GM12873 (cell line): ENCODE data around the gene F5.
A peak's percentile ranks its signal among the peaks of the same experiment; 100 is the strongest.

Experiments used
- CTCF ChIP-seq: IDR thresholded peaks from 2 replicates; pipeline ENCODE4 v1.5.1; 2012; ENCODE audit warnings: low read depth, mild to moderate bottlenecking, moderate library complexity, low read length, control low read depth; ENCODE audit not compliant: insufficient read depth; ENCODE audit errors: missing control alignments

F5 gene

GRCh38 chr1:169586395-169587255 lies at the start of gene F5:
Gene F5, minus strand, starts transcription at chr1:169586481. Its CDS starts 95 bp downstream, at chr1:169586386.
- peak; percentile 82 for TF ChIP-seq CTCF

GRCh38 chr1:169634877-169635276 lies 48.6 kb upstream of the F5 start:
- no peak for TF ChIP-seq CTCF

DNA sequence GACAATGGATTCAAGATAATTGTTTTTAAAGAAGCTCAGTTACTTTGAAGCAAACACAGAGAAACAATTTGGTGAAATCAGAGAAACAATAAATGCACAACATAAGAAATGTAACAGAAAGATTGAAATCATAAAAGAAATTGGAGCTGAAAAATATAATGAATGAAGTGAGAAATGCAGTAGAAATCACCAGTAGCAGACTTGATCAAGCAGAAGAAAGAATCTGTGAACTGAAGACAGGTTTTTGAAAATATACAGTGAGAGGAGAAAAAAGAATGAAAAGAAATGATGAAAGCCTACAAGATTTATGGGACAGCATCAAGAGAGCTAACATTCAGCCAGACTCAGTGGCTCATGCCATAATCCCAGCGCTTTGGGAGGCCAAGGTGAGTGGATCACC lies 47.9 kb upstream of the F5 start:
- TF ChIP-seq CTCF: no peak

GRCh38 chr1:169631249-169631648 lies 45.0 kb upstream of the F5 start:
- no peak for TF ChIP-seq CTCF

GRCh38 chr1:169630006-169630405 lies 43.7 kb upstream of the F5 start, which contains the start of gene SELP:
Gene SELP, minus strand, starts transcription at chr1:169630124. Its CDS starts 50 bp downstream, at chr1:169630074.
- no peak for TF ChIP-seq CTCF

DNA sequence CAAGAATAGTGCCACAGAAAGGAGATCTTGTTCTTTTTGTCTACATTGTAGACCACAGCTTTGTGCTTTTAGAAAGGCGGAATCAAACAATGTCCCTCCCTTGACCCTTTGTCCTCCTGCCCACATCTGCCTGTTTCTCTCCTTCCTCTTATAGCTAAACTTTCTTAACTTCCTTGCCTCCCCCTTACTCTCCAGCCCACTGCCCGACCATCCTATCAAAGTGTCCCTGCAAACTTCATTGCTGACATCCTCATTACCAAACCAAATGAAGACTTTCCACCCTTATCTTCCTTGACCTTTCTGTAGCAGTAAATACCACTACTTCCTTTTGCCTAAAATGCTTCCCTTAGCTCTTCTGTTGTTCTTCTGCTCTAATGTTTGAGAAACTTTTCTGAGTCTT lies 38.6 kb upstream of the F5 start:
- no peak for TF ChIP-seq CTCF

DNA sequence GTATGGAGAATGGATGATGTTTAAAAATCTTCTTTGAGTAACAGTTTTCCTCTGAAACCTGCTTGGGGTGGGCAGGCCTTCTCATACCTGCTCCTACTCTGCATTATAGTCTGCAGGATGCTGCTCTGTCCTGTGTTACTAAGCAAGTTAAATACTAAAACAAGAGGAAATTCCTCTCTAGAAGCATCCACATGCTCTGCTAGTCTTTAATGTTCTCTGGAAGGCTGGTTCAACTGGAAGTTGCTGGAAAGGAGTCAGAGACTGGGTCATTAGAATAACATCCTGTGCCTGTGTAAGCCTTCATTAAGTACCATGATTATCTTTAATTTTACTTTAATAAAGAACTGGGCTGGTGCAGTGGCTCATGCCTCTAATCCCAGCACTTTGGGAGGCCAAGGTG lies 37.8 kb upstream of the F5 start:
- TF ChIP-seq CTCF: no peak
